Measurements from ENCODE around the gene TBC1D12.

DNA sequence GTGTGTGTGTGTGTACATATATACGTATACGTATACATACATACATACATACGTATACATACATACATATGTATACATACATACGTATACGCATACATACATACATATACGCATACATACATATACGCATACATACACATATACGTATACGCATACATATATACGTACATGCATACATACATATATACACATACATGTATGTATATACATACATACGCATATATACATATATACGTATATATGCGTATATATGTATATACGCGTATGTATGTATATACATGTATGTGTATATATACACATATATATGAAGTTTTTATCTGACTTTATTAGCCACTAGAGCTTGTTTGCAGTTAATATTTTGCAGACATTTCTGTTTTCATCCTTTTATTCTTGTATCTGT is 63.3 kb downstream of the TBC1D12 start:
- TF ChIP-seq, protein P1, sequence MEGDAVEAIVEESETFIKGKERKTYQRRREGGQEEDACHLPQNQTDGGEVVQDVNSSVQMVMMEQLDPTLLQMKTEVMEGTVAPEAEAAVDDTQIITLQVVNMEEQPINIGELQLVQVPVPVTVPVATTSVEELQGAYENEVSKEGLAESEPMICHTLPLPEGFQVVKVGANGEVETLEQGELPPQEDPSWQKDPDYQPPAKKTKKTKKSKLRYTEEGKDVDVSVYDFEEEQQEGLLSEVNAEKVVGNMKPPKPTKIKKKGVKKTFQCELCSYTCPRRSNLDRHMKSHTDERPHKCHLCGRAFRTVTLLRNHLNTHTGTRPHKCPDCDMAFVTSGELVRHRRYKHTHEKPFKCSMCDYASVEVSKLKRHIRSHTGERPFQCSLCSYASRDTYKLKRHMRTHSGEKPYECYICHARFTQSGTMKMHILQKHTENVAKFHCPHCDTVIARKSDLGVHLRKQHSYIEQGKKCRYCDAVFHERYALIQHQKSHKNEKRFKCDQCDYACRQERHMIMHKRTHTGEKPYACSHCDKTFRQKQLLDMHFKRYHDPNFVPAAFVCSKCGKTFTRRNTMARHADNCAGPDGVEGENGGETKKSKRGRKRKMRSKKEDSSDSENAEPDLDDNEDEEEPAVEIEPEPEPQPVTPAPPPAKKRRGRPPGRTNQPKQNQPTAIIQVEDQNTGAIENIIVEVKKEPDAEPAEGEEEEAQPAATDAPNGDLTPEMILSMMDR (IDR thresholded peaks at IDR 0.05 in 4 of 5, conservative IDR thresholded peaks at IDR 0.05 in 1 of 5) = no peak
- no peak for TF ChIP-seq POLR2A (IDR thresholded peaks at IDR 0.05)

Data from gastrocnemius medialis (tissue), 4 donors.